ENCODE results near the gene ZSCAN21. TPM values are rescaled to one million over a fixed set of nuclear protein-coding genes. Genes with fewer than 3 reads are reported as not detected.
A peak's percentile ranks its signal among the peaks of the same experiment; 100 is the strongest.

ZSCAN21 gene
- total RNA-seq, 3 donors from 2014 or later = 12.8 to 21.8 (median 13.0) TPM

DNA sequence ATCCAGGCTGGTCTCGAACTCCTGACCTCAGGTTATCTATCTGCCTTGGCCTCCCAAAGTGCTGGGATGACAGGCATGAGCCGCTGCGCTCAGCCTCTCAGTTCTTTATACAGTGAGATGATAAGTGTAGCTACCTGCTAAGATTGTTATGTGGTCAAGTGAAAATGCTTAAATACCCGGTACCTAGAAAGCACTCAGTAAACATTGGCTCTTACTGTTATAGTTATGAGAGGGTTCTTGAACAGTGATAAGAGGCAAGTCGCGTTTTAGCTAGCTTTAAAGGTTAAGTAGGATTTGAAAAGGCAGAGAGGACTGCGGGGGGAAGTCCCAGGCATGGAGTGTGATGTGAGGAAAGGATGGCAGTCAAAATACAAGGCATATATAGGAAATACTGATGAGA is 29.7 kb upstream of the ZSCAN21 start:
- Histone ChIP-seq H3K27me3 (no peaks in the 10 kb centered on the region), H3K36me3 (peaks cover 8% of the 10 kb centered on the region), H3K4me3 (no peak overlapping the region), H3K4me1 (peaks cover 4% of the 10 kb centered on the region in 2 donors), H3K9me3 (no peaks in the 10 kb centered on the region), H3K27ac (peak overlapping the region in 1 of 2 donors; percentile 0)
- intact Hi-C loops (cut with DNase I; ENCODE audit: low total_unique reads) = loop anchor here (10.0 kb wide), 1 partner anchor 65 kb away; the partner anchor contains the start of genes COPS6 and ZNF3
- TF ChIP-seq POLR2A (IDR thresholded peaks at IDR 0.05) (no peak), POLR2AphosphoS5 (IDR thresholded peaks at IDR 0.05) (no peak)
- TF ChIP-seq, protein P1, sequence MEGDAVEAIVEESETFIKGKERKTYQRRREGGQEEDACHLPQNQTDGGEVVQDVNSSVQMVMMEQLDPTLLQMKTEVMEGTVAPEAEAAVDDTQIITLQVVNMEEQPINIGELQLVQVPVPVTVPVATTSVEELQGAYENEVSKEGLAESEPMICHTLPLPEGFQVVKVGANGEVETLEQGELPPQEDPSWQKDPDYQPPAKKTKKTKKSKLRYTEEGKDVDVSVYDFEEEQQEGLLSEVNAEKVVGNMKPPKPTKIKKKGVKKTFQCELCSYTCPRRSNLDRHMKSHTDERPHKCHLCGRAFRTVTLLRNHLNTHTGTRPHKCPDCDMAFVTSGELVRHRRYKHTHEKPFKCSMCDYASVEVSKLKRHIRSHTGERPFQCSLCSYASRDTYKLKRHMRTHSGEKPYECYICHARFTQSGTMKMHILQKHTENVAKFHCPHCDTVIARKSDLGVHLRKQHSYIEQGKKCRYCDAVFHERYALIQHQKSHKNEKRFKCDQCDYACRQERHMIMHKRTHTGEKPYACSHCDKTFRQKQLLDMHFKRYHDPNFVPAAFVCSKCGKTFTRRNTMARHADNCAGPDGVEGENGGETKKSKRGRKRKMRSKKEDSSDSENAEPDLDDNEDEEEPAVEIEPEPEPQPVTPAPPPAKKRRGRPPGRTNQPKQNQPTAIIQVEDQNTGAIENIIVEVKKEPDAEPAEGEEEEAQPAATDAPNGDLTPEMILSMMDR (IDR thresholded peaks at IDR 0.05) = no peak
- no peak for DNase-seq (ENCODE audit: low spot score in 2 of 2)

DNA sequence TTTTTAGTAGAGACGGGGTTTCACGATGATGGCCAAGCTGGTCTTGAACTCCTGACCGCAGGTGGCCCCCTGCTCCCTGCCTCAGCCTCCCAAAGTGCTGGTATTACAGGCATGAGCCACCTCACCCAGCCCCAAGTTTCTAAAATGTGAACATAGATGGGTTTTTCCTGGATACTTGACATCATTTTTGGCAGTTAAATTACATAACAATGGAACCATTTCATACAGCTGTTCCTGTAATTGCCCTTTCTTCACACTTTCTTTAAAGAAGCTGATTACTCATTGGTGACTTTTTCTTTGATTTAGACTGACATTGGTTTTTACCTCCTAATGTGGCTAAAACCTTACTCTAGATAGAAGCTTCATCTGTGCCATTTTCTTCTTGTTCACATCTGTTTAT is 28.3 kb upstream of the ZSCAN21 start:
- Histone ChIP-seq H3K9me3 (no peaks in the 10 kb centered on the region), H3K27ac (peak overlapping the region in 1 of 2 donors; percentile 59), H3K36me3 (peaks cover 8% of the 10 kb centered on the region), H3K27me3 (no peaks in the 10 kb centered on the region), H3K4me1 (peaks cover 4% of the 10 kb centered on the region in 2 donors), H3K4me3 (no peak overlapping the region)
- TF ChIP-seq POLR2AphosphoS5 (IDR thresholded peaks at IDR 0.05) = no peak
- TF ChIP-seq, protein P1 (IDR thresholded peaks at IDR 0.05) = no peak
- no peak for TF ChIP-seq POLR2A (IDR thresholded peaks at IDR 0.05)
- intact Hi-C loops (cut with DNase I; ENCODE audit: low total_unique reads) = no loop called here
- DNase-seq (ENCODE audit: low spot score in 2 of 2) = no peak

DNA sequence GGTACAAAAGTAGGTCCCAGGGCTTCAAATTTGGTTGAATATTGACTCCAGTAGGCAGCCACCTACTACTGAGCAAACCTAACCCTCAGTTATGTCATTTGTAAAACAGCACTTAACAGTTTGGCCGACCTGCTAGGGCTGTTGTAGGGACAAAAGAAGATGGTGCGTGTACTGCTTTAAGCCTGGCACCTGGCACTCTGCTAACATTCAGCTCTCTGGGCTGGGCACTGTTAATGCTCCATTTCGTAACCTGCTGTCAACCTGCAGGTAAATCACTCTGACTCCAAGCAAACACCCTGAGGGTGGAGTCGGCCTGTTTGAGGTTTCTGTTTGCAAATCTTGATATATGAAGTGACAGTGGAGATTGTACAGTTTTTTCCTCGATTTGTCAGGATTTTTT is 27.0 kb upstream of the ZSCAN21 start:
- intact Hi-C loops (cut with DNase I; ENCODE audit: low total_unique reads) = no loop called here
- Histone ChIP-seq H3K36me3 (peaks cover 8% of the 10 kb centered on the region), H3K4me3 (no peak overlapping the region), H3K27ac (peak overlapping the region; percentile 59), H3K27me3 (no peaks in the 10 kb centered on the region), H3K9me3 (no peaks in the 10 kb centered on the region), H3K4me1 (peaks cover 4% of the 10 kb centered on the region in 2 donors)
- peak in 2 of 3 donors; percentile 44 to 49 for TF ChIP-seq POLR2AphosphoS5 (IDR thresholded peaks at IDR 0.05)
- TF ChIP-seq, protein P1 (IDR thresholded peaks at IDR 0.05) = no peak
- peak; percentile 69 to 89 for DNase-seq (ENCODE audit: low spot score in 2 of 2)

DNA sequence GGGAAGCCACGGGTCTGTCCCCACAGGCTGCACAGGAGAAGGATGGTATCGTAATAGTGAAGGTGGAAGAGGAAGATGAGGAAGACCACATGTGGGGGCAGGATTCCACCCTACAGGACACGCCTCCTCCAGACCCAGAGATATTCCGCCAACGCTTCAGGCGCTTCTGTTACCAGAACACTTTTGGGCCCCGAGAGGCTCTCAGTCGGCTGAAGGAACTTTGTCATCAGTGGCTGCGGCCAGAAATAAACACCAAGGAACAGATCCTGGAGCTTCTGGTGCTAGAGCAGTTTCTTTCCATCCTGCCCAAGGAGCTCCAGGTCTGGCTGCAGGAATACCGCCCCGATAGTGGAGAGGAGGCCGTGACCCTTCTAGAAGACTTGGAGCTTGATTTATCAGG is 26.0 kb upstream of the ZSCAN21 start:
- Histone ChIP-seq H3K4me3 (no peak overlapping the region), H3K27ac (no peak overlapping the region), H3K9me3 (no peaks in the 10 kb centered on the region), H3K4me1 (peaks cover 0 to 4% of the 10 kb centered on the region in 2 donors), H3K27me3 (no peaks in the 10 kb centered on the region), H3K36me3 (peaks cover 8% of the 10 kb centered on the region)
- intact Hi-C loops (cut with DNase I; ENCODE audit: low total_unique reads) = no loop called here
- TF ChIP-seq, protein P1 (IDR thresholded peaks at IDR 0.05) = no peak
- no peak for TF ChIP-seq POLR2A (IDR thresholded peaks at IDR 0.05)
- TF ChIP-seq POLR2AphosphoS5 (IDR thresholded peaks at IDR 0.05) = no peak
- no peak for DNase-seq (ENCODE audit: low spot score in 2 of 2)

DNA sequence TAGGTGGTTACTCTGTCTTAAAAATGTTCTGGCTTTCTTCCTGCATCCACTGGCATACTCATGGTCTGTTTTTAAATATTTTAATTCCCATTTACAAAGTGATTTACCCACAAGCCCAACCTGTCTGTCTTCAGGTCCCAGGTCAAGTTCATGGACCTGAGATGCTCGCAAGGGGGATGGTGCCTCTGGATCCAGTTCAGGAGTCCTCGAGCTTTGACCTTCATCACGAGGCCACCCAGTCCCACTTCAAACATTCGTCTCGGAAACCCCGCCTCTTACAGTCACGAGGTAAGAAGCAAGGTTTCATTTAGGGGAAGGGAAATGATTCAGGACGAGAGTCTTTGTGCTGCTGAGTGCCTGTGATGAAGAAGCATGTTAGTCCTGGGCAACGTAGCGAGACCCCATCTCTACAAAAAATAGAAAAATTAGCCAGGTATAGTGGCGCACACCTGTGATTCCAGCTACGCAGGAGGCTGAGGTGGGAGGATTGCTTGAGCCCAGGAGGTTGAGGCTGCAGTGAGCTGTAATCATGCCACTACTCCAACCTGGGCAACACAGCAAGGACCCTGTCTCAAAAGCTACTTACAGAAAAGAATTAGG is 25.5 kb upstream of the ZSCAN21 start:
- TF ChIP-seq POLR2A (IDR thresholded peaks at IDR 0.05) (no peak), POLR2AphosphoS5 (IDR thresholded peaks at IDR 0.05) (no peak)
- TF ChIP-seq, protein P1 (IDR thresholded peaks at IDR 0.05) = no peak
- Histone ChIP-seq H3K27me3 (no peaks in the 10 kb centered on the region), H3K27ac (no peak overlapping the region), H3K4me3 (no peak overlapping the region), H3K4me1 (no peaks in the 10 kb centered on the region), H3K36me3 (peaks cover 8% of the 10 kb centered on the region), H3K9me3 (no peaks in the 10 kb centered on the region)
- intact Hi-C loops (cut with DNase I; ENCODE audit: low total_unique reads) = no loop called here
- DNase-seq (ENCODE audit: low spot score in 2 of 2) = no peak
